Measurements from ENCODE around the gene FCHO2.
A peak's percentile ranks its signal among the peaks of the same experiment; 100 is the strongest.

FCHO2 gene

GRCh38 chr5:73111536-73111935 is 155.7 kb downstream of the FCHO2 start:
- no peak for DNase-seq (ENCODE audit: low spot score)

- no peak for DNase-seq (ENCODE audit: low spot score)
Observed at GRCh38 chr5:73112359-73112758, 156.5 kb downstream of the FCHO2 start.

- DNase-seq (ENCODE audit: low spot score), result no peak
Observed at GRCh38 chr5:73114044-73114688, 158.3 kb downstream of the FCHO2 start.

- no peak for DNase-seq (ENCODE audit: low spot score)
Observed at GRCh38 chr5:73115399-73116051, 159.7 kb downstream of the FCHO2 start.

- no peak for DNase-seq (ENCODE audit: low spot score)
Observed at GRCh38 chr5:73116506-73116905, 160.7 kb downstream of the FCHO2 start.

- DNase-seq (ENCODE audit: low spot score), result no peak
Observed at GRCh38 chr5:73117088-73117740, 161.4 kb downstream of the FCHO2 start.

- DNase-seq (ENCODE audit: low spot score), result peak; percentile 80
Observed at GRCh38 chr5:73118391-73118973, 162.6 kb downstream of the FCHO2 start.

- no peak for DNase-seq (ENCODE audit: low spot score)
Observed at GRCh38 chr5:73119451-73120157, 163.8 kb downstream of the FCHO2 start.

GRCh38 chr5:73120222-73121118 is 164.6 kb downstream of the FCHO2 start, which contains the start of gene TMEM171:
TSS of gene TMEM171 (plus strand) at chr5:73120575. CDS start at chr5:73123374, 2,799 bp downstream.
- DNase-seq (ENCODE audit: low spot score), result peak; percentile 18

- DNase-seq (ENCODE audit: low spot score), result no peak
Observed at GRCh38 chr5:73121119-73121463, 165.2 kb downstream of the FCHO2 start.

- DNase-seq (ENCODE audit: low spot score), result no peak
Observed at GRCh38 chr5:73122875-73123810, 167.3 kb downstream of the FCHO2 start.

- DNase-seq (ENCODE audit: low spot score), result no peak
Observed at GRCh38 chr5:73125289-73125688, 169.4 kb downstream of the FCHO2 start.

- DNase-seq (ENCODE audit: low spot score), result peak; percentile 84
Observed at GRCh38 chr5:73126381-73126780, 170.5 kb downstream of the FCHO2 start.

- DNase-seq (ENCODE audit: low spot score), result no peak
Observed at GRCh38 chr5:73126957-73127356, 171.1 kb downstream of the FCHO2 start.

GRCh38 chr5:73129143-73129542 is 173.3 kb downstream of the FCHO2 start:
- no peak for DNase-seq (ENCODE audit: low spot score)

- no peak for DNase-seq (ENCODE audit: low spot score)
Observed at GRCh38 chr5:73130811-73131210, 175.0 kb downstream of the FCHO2 start.

GRCh38 chr5:73131711-73132425 is 176.0 kb downstream of the FCHO2 start:
- no peak for DNase-seq (ENCODE audit: low spot score)

GRCh38 chr5:73132759-73133158 is 176.9 kb downstream of the FCHO2 start:
- DNase-seq (ENCODE audit: low spot score), result no peak

- no peak for DNase-seq (ENCODE audit: low spot score)
Observed at GRCh38 chr5:73135021-73135420, 179.2 kb downstream of the FCHO2 start.
